Measurements from ENCODE around the gene PERCC1. TPM values are rescaled to one million over a fixed set of nuclear protein-coding genes. Genes with fewer than 3 reads are reported as not detected.
"Not testable (repeated sequence)": the region's sequence is repeated elsewhere in the genome, so short reads cannot be mapped to it uniquely, and the experiment has no call there.

Gene PERCC1
- total RNA-seq, 1 donor from 2014 or later, result not detected

GRCh38 chr16:1439058-1439698 lies 8.3 kb downstream of the PERCC1 start:
- FAIRE-seq, result no peak
- no peaks in the 10 kb centered on the region for H3K36me3 ChIP-seq (ENCODE audit: insufficient read depth, low read length)
- H3K27ac ChIP-seq (ENCODE audit: low read depth, low read length), result no peak overlapping the region
- Mint-ChIP-seq H3K4me1 (ENCODE audit: low read depth, unreplicated experiment) (no peaks in the 10 kb centered on the region), H3K36me3 (ENCODE audit: low read depth, unreplicated experiment) (no peaks in the 10 kb centered on the region), H3K27me3 (ENCODE audit: low read depth, unreplicated experiment) (peaks cover 2% of the 10 kb centered on the region), H3K9me3 (ENCODE audit: unreplicated experiment) (no peaks in the 10 kb centered on the region), H3K4me3 (ENCODE audit: unreplicated experiment) (no peak overlapping the region), H3K27ac (ENCODE audit: unreplicated experiment) (no peak overlapping the region)
- no peak overlapping the region for H3K4me2 ChIP-seq (ENCODE audit: low read length)
- H3K9ac ChIP-seq (ENCODE audit: low read length), result no peak overlapping the region
- H3K27me3 ChIP-seq (ENCODE audit: insufficient read depth, low read length), result no peaks in the 10 kb centered on the region
- no peaks in the 10 kb centered on the region for H3K9me3 ChIP-seq (ENCODE audit: insufficient read depth, low read depth, low read length)
- no peak for DNase-seq (ENCODE audit: low read depth)
- TF ChIP-seq EZH2 (IDR thresholded peaks at IDR 0.05; ENCODE audit: insufficient read depth, low read length) (no peak), CTCF (IDR thresholded peaks at IDR 0.05; ENCODE audit: insufficient read depth, low read depth, low read length) (no peak)
- no peak overlapping the region for H3K4me3 ChIP-seq (ENCODE audit: insufficient read depth, low read depth, low read length)
- no peaks in the 10 kb centered on the region for H3K79me2 ChIP-seq (ENCODE audit: insufficient read depth, low read length)
- H2AFZ ChIP-seq (ENCODE audit: low read depth, low read length), result no peak overlapping the region
- H3K4me1 ChIP-seq (ENCODE audit: insufficient read depth, low read length), result no peaks in the 10 kb centered on the region
- no peaks in the 10 kb centered on the region for H4K20me1 ChIP-seq (ENCODE audit: insufficient read depth, low read length)

GRCh38 chr16:1439699-1440074 lies 8.8 kb downstream of the PERCC1 start:
- H3K79me2 ChIP-seq (ENCODE audit: insufficient read depth, low read length); H3K27ac Mint-ChIP-seq (ENCODE audit: unreplicated experiment); H3K4me1 ChIP-seq (ENCODE audit: insufficient read depth, low read length); H3K9me3 ChIP-seq (ENCODE audit: insufficient read depth, low read depth, low read length); H3K4me3 Mint-ChIP-seq (ENCODE audit: unreplicated experiment); H3K36me3 Mint-ChIP-seq (ENCODE audit: low read depth, unreplicated experiment); H3K9me3 Mint-ChIP-seq (ENCODE audit: unreplicated experiment); H3K4me3 ChIP-seq (ENCODE audit: insufficient read depth, low read depth, low read length); H3K4me2 ChIP-seq (ENCODE audit: low read length); H2AFZ ChIP-seq (ENCODE audit: low read depth, low read length); H3K27ac ChIP-seq (ENCODE audit: low read depth, low read length); H3K27me3 ChIP-seq (ENCODE audit: insufficient read depth, low read length); H3K4me1 Mint-ChIP-seq (ENCODE audit: low read depth, unreplicated experiment); DNase-seq (ENCODE audit: low read depth); H3K36me3 ChIP-seq (ENCODE audit: insufficient read depth, low read length); H3K9ac ChIP-seq (ENCODE audit: low read length); H3K27me3 Mint-ChIP-seq (ENCODE audit: low read depth, unreplicated experiment); FAIRE-seq; H4K20me1 ChIP-seq (ENCODE audit: insufficient read depth, low read length): not testable (repeated sequence)

GRCh38 chr16:1441391-1441829 lies 10.5 kb downstream of the PERCC1 start:
- no peaks in the 10 kb centered on the region for H3K36me3 ChIP-seq (ENCODE audit: insufficient read depth, low read length)
- DNase-seq (ENCODE audit: low read depth), result no peak
- H3K4me2 ChIP-seq (ENCODE audit: low read length), result no peak overlapping the region
- no peaks in the 10 kb centered on the region for H3K79me2 ChIP-seq (ENCODE audit: insufficient read depth, low read length)
- Mint-ChIP-seq H3K9me3 (ENCODE audit: unreplicated experiment) (no peaks in the 10 kb centered on the region), H3K4me1 (ENCODE audit: low read depth, unreplicated experiment) (no peaks in the 10 kb centered on the region), H3K4me3 (ENCODE audit: unreplicated experiment) (no peak overlapping the region), H3K36me3 (ENCODE audit: low read depth, unreplicated experiment) (peaks cover 3% of the 10 kb centered on the region), H3K27me3 (ENCODE audit: low read depth, unreplicated experiment) (peaks cover 2% of the 10 kb centered on the region), H3K27ac (ENCODE audit: unreplicated experiment) (no peak overlapping the region)
- TF ChIP-seq EZH2 (IDR thresholded peaks at IDR 0.05; ENCODE audit: insufficient read depth, low read length) (no peak), CTCF (IDR thresholded peaks at IDR 0.05; ENCODE audit: insufficient read depth, low read depth, low read length) (no peak)
- no peak overlapping the region for H3K4me3 ChIP-seq (ENCODE audit: insufficient read depth, low read depth, low read length)
- H4K20me1 ChIP-seq (ENCODE audit: insufficient read depth, low read length), result no peaks in the 10 kb centered on the region
- FAIRE-seq, result no peak
- no peaks in the 10 kb centered on the region for H3K9me3 ChIP-seq (ENCODE audit: insufficient read depth, low read depth, low read length)
- H3K27me3 ChIP-seq (ENCODE audit: insufficient read depth, low read length), result no peaks in the 10 kb centered on the region
- H3K4me1 ChIP-seq (ENCODE audit: insufficient read depth, low read length), result no peaks in the 10 kb centered on the region
- no peak overlapping the region for H3K27ac ChIP-seq (ENCODE audit: low read depth, low read length)
- H3K9ac ChIP-seq (ENCODE audit: low read length), result no peak overlapping the region
- H2AFZ ChIP-seq (ENCODE audit: low read depth, low read length), result no peak overlapping the region

Data from astrocyte (in vitro differentiated cells and primary cell).